H1 (cell line): ENCODE measurements around the gene FOXF1. TPM values are rescaled to one million over a fixed set of nuclear protein-coding genes. Genes with fewer than 3 reads are reported as not detected.

Source experiments
- CTCF ChIA-PET: fragments of 300-600 bp; sonication (Branson Sonifier 250); formaldehyde crosslinking; loops from one replicate; lab custom pipeline; 2021; ENCODE audit not compliant: partially characterized antibody; lab: Charles Lee
- POLR2A ChIA-PET: fragments of 300-600 bp; sonication (Branson Sonifier 250); formaldehyde crosslinking; loops from one replicate; lab custom pipeline; 2021; ENCODE audit warnings: inconsistent platforms; ENCODE audit not compliant: partially characterized antibody; lab: Charles Lee
- DNase-seq, 2 experiments: peaks; one replicate each; pipeline versions ENCODE4 v3.0.0 to v3.0.0-alpha.2; 2010 to 2022; ENCODE audit warnings: low spot score in 2 of 2, low read depth in 1 of 2, mixed read lengths in 1 of 2
- FAIRE-seq: peaks from 2 replicates; lab custom pipeline; 2011; peaks lifted over from hg19 to GRCh38; lab: Jason Lieb, UNC
- H2AFZ ChIP-seq: 2 replicates; pipeline ENCODE4 v1.8.1; 2012; ENCODE audit warnings: low read length, inconsistent platforms
- H2AK5ac ChIP-seq: 2 replicates; pipeline ENCODE4 v1.6.1; 2013; ENCODE audit warnings: low read depth, low read length
- H2BK120ac ChIP-seq: replicated peaks from 2 replicates; pipeline ENCODE3; 2013; ENCODE audit warnings: low read depth, low read length, inconsistent platforms
- H2BK12ac ChIP-seq: 2 replicates; pipeline ENCODE4 v1.6.1; 2013; ENCODE audit warnings: low read depth, low read length
- H2BK15ac ChIP-seq: 2 replicates; pipeline ENCODE4 v1.6.1; 2013; ENCODE audit warnings: low read length
- H2BK20ac ChIP-seq: 2 replicates; pipeline ENCODE4 v1.6.1; 2013; ENCODE audit warnings: low read length
- H2BK5ac ChIP-seq: 2 replicates; pipeline ENCODE4 v1.6.1; 2013; ENCODE audit warnings: low read depth, low read length
- H3K14ac ChIP-seq: 2 replicates; pipeline ENCODE4 v1.6.1; 2013; ENCODE audit warnings: inconsistent platforms; ENCODE audit not compliant: insufficient read length
- H3K18ac ChIP-seq: 2 replicates; pipeline ENCODE4 v1.6.1; 2013; ENCODE audit warnings: low read length; ENCODE audit errors: extremely low read depth
- H3K23ac ChIP-seq: 2 replicates; pipeline ENCODE4 v1.6.1; 2013; ENCODE audit warnings: inconsistent platforms; ENCODE audit not compliant: insufficient read length
- H3K23me2 ChIP-seq: 2 replicates; pipeline ENCODE4 v1.6.1; 2013; ENCODE audit warnings: low read depth, low read length
- H3K27ac ChIP-seq: 2 replicates; pipeline ENCODE4 v1.6.1; 2011; ENCODE audit warnings: low read depth, low read length, inconsistent platforms
- H3K27me3 ChIP-seq, 4 experiments: replicated peaks in 1 of 4; 1 replicate in 1 of 4; 2 replicates in 3 of 4; pipeline versions ENCODE4 v1.6.1 to v1.8.1; 2011 to 2013; ENCODE audit warnings: low read length in 3 of 4, mild to moderate bottlenecking in 3 of 4, inconsistent platforms in 2 of 4, mixed read lengths in 2 of 4, moderate library complexity in 1 of 4; ENCODE audit not compliant: control insufficient read depth in 3 of 4, insufficient read depth in 3 of 4; ENCODE audit errors: extremely low read depth in 1 of 4
- H3K36me3 ChIP-seq, 4 experiments: 2 replicates each; pipeline versions ENCODE4 v1.6.1 to v1.8.1; 2011 to 2013; ENCODE audit warnings: mild to moderate bottlenecking in 4 of 4, low read length in 3 of 4, moderate library complexity in 2 of 4, control low read depth in 1 of 4, inconsistent platforms in 1 of 4; ENCODE audit not compliant: insufficient read depth in 4 of 4, control insufficient read depth in 2 of 4
- H3K4ac ChIP-seq: replicated peaks from 2 replicates; pipeline ENCODE3; 2013; ENCODE audit warnings: low read length, low read depth, mixed read lengths, inconsistent platforms; ENCODE audit not compliant: insufficient read length
- H3K4me1 ChIP-seq, 4 experiments: replicated peaks in 1 of 4; 1 replicate in 1 of 4; 2 replicates in 3 of 4; pipeline versions ENCODE4 v1.6.1 to v1.8.1; 2011 to 2013; ENCODE audit warnings: low read length in 3 of 4, inconsistent platforms in 2 of 4, mixed read lengths in 1 of 4; ENCODE audit not compliant: insufficient read depth in 4 of 4, control insufficient read depth in 3 of 4
- H3K4me2 ChIP-seq, 2 experiments: 2 replicates each; pipeline versions ENCODE4 v1.6.1 to v1.8.1; 2011 to 2013; ENCODE audit warnings: low read depth in 2 of 2, low read length in 2 of 2, control low read depth in 1 of 2, inconsistent platforms in 1 of 2, mild to moderate bottlenecking in 1 of 2; ENCODE audit not compliant: insufficient read depth in 1 of 2
- H3K4me3 ChIP-seq, 4 experiments: fragments of 200-600, 300-600 bp in 1 of 4; sonication (generic), shearing (Covaris generic), sonication (Bioruptor Twin) in 1 of 4; 2 replicates each; pipeline versions ENCODE4 v1.5.1 to v1.8.1; 2011 to 2016; ENCODE audit warnings: low read length in 4 of 4, low read depth in 3 of 4, control low read depth in 2 of 4, inconsistent platforms in 2 of 4, mild to moderate bottlenecking in 2 of 4, mixed read lengths in 1 of 4, moderate library complexity in 1 of 4; ENCODE audit not compliant: insufficient read depth in 2 of 4; ENCODE audit errors: extremely low read depth in 1 of 4
- H3K56ac ChIP-seq: replicated peaks from 2 replicates; pipeline ENCODE3; 2013; ENCODE audit warnings: low read depth, mild to moderate bottlenecking, mixed read lengths, low read length, inconsistent platforms; ENCODE audit not compliant: insufficient read length
- H3K79me1 ChIP-seq: 2 replicates; pipeline ENCODE4 v1.6.1; 2013; ENCODE audit warnings: low read depth, low read length, control low read depth
- H3K79me2 ChIP-seq, 2 experiments: 2 replicates each; pipeline versions ENCODE4 v1.6.1 to v1.8.1; 2012 to 2013; ENCODE audit warnings: low read length in 2 of 2, mild to moderate bottlenecking in 2 of 2, inconsistent platforms in 1 of 2; ENCODE audit not compliant: insufficient read depth in 2 of 2, control insufficient read depth in 1 of 2
- H3K9ac ChIP-seq, 4 experiments: replicated peaks in 1 of 4; 1 replicate in 1 of 4; 2 replicates in 3 of 4; pipeline versions ENCODE4 v1.6.1 to v1.8.1; 2011 to 2013; ENCODE audit warnings: low read depth in 3 of 4, low read length in 3 of 4, control low read depth in 2 of 4, mild to moderate bottlenecking in 2 of 4, moderate library complexity in 2 of 4, inconsistent platforms in 1 of 4; ENCODE audit errors: extremely low read depth in 1 of 4
- H3K9me3 ChIP-seq, 2 experiments: 2 replicates each; pipeline versions ENCODE4 v1.6.1 to v1.8.1; 2012 to 2013; ENCODE audit warnings: mild to moderate bottlenecking in 2 of 2, moderate library complexity in 2 of 2, control low read depth in 1 of 2, inconsistent platforms in 1 of 2, low read depth in 1 of 2, low read length in 1 of 2, mixed read lengths in 1 of 2; ENCODE audit not compliant: insufficient read depth in 2 of 2
- H4K20me1 ChIP-seq, 2 experiments: replicated peaks in 1 of 2; 2 replicates each; pipeline versions ENCODE3 to v1.8.1; 2011 to 2013; ENCODE audit warnings: inconsistent platforms in 2 of 2, low read length in 2 of 2, mild to moderate bottlenecking in 1 of 2; ENCODE audit not compliant: insufficient read depth in 2 of 2, control insufficient read depth in 1 of 2
- H4K5ac ChIP-seq: 2 replicates; pipeline ENCODE4 v1.6.1; 2013; ENCODE audit warnings: low read length, low read depth, mixed read lengths, inconsistent platforms; ENCODE audit not compliant: insufficient read length
- H4K8ac ChIP-seq: 2 replicates; pipeline ENCODE4 v1.8.0; 2013; ENCODE audit warnings: mild to moderate bottlenecking, moderate library complexity, low read length, inconsistent platforms; ENCODE audit not compliant: insufficient read depth; ENCODE audit errors: extremely low read depth
- H4K91ac ChIP-seq: replicated peaks from 2 replicates; pipeline ENCODE3; 2013; ENCODE audit warnings: low read length, mixed read lengths, inconsistent platforms; ENCODE audit not compliant: insufficient read length
- ATF2 ChIP-seq: IDR thresholded peaks from 2 replicates; pipeline ENCODE4 v1.6.1; 2012; ENCODE audit warnings: low read length, inconsistent platforms
- BACH1 ChIP-seq: IDR thresholded peaks from 2 replicates; pipeline ENCODE4 v1.6.1; 2012; ENCODE audit warnings: low read length, improper control_type of control experiment
- EZH2 ChIP-seq: fragments of 200-600 bp; sonication (generic); IDR thresholded peaks from 2 replicates; pipeline ENCODE4 v1.7.1; 2012; ENCODE audit warnings: low read depth, mild to moderate bottlenecking, moderate library complexity, low read length, inconsistent platforms; ENCODE audit not compliant: severe bottlenecking
- HDAC2 ChIP-seq, 2 experiments: fragments of 300-600 bp in 1 of 2; sonication (generic) in 1 of 2; IDR thresholded peaks; 2 replicates each; pipeline ENCODE4 v1.6.1; 2011 to 2012; ENCODE audit warnings: low read depth in 2 of 2, low read length in 2 of 2, mild to moderate bottlenecking in 2 of 2, moderate library complexity in 2 of 2, borderline replicate concordance in 1 of 2, inconsistent platforms in 1 of 2
- JUND ChIP-seq: IDR thresholded peaks from 2 replicates; pipeline ENCODE4 v1.6.1; 2011; ENCODE audit warnings: mild to moderate bottlenecking, improper control_type of control experiment, low read length
- KDM1A ChIP-seq: fragments of 200-600, 300-600 bp; sonication (generic); IDR thresholded peaks from 2 replicates; pipeline ENCODE4 v1.7.1; 2016; ENCODE audit warnings: mild to moderate bottlenecking, low read length, borderline replicate concordance
- KDM5A ChIP-seq: fragments of 200-600 bp; IDR thresholded peaks from 2 replicates; pipeline ENCODE4 v1.7.1; 2012; ENCODE audit warnings: mild to moderate bottlenecking, low read length, inconsistent platforms, mixed read lengths
- RNF2 ChIP-seq: fragments of 200-900, 300-1000 bp; sonication (generic); IDR thresholded peaks from 2 replicates; pipeline ENCODE4 v1.7.1; 2016; ENCODE audit warnings: borderline replicate concordance, low read depth, mild to moderate bottlenecking, antibody characterized with exemption, low read length; ENCODE audit not compliant: poor library complexity, severe bottlenecking; ENCODE audit errors: missing control alignments
- SAP30 ChIP-seq: fragments of 300-600 bp; sonication (generic); IDR thresholded peaks from 2 replicates; pipeline ENCODE4 v1.7.1; 2012; ENCODE audit warnings: low read length, moderate library complexity, mild to moderate bottlenecking, inconsistent platforms; ENCODE audit not compliant: insufficient read depth, insufficient replicate concordance
- SIX5 ChIP-seq: IDR thresholded peaks from 2 replicates; pipeline ENCODE4 v1.6.1; 2011; ENCODE audit warnings: mild to moderate bottlenecking, low read depth, low read length
- TBP ChIP-seq: IDR thresholded peaks from 2 replicates; pipeline ENCODE4 v1.6.1; 2011; ENCODE audit warnings: low read depth, low read length, improper control_type of control experiment
- ZNF274 ChIP-seq: IDR thresholded peaks from 2 replicates; pipeline ENCODE4 v1.7.0; 2012; ENCODE audit warnings: low read length, borderline replicate concordance; ENCODE audit errors: extremely low read depth
- WGBS, 2 experiments: shearing (Covaris generic) in 1 of 2; methylation state at CpG; one replicate each; pipeline versions ENCODE4 v1.1.6 to v1.1.7; 2013 to 2015; ENCODE audit warnings: low lambda C conversion rate in 2 of 2, mixed read lengths in 2 of 2, inconsistent platforms in 1 of 2, low coverage in 1 of 2, missing lambda C conversion rate in 1 of 2; ENCODE audit not compliant: insufficient replicate concordance in 2 of 2, insufficient coverage in 1 of 2, insufficient read length in 1 of 2; ENCODE audit errors: extremely low coverage in 1 of 2, missing lambda C conversion rate in 1 of 2; 5-methylcytosine and 5-hydroxymethylcytosine counted together
- polyA plus RNA-seq, 7 experiments: library from polyadenylated mRNA; depleted of rRNA in 3 of 7; stranded (reverse) in 5 of 7; unstranded in 2 of 7; fragments of >200 nt in 5 of 7; fragments of 200-250 nt in 2 of 7; gene quantifications; 1 replicate in 5 of 7; 2 replicates in 1 of 7; 4 replicates in 1 of 7; pipeline versions ENCODE4 v1.2.1 to v1.2.3, GENCODE V29; 2011 to 2013; ENCODE audit warnings: missing spikeins in 2 of 7, mixed read lengths in 2 of 7
- total RNA-seq: library from RNA; stranded (reverse); fragmentation: NEBNext Ultra II Directional; extraction: Animal tissue kit (Norgen Biotek cat#: 25700); gene quantifications from 2 replicates; pipeline ENCODE4 v1.2.1, GENCODE V29; 2021

FOXF1 gene
- total and polyA plus RNA-seq, 2 of the 8 experiments (the other 6 are each of a cell fraction or from before 2014, with no cell fraction given): 0.02 TPM; not detected in 1

DNA sequence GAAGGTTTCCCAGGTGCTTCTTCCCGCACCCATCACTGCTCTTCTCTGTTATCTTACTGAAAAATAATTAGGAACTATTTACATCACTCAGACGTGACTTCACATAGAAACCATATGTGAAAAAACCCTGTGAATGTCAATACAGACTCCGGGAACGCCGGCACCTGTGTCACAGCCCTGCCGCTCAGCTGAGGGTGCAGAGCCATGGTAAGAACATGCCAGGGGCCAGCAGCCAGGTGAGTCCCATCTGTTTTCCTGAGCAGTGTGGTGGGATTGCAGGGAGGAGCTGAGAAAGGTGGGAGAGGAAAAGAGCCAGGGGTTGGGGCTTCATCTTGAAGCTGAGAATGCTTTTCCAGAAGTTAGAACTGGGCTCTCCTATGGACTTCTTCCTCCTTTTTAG is 13.7 kb downstream of the FOXF1 start:
- H3K79me1 ChIP-seq: no peaks in the 10 kb centered on the region
- no peak overlapping the region for H3K23ac ChIP-seq
- H4K20me1 ChIP-seq: peaks cover 0 to 3% of the 10 kb centered on the region in 2 experiments
- POLR2A ChIA-PET: no interaction called here
- CTCF ChIA-PET: no interaction called here
- no peak overlapping the region for H3K4me2 ChIP-seq
- no peak overlapping the region for H2BK15ac ChIP-seq
- no peak overlapping the region for H4K5ac ChIP-seq
- no peak for DNase-seq
- no peak overlapping the region for H3K9ac ChIP-seq
- no peak overlapping the region for H4K91ac ChIP-seq
- peaks cover 5 to 13% (median 7%) of the 10 kb centered on the region in 4 experiments for H3K27me3 ChIP-seq
- no peak overlapping the region for H4K8ac ChIP-seq
- H2BK120ac ChIP-seq: no peak overlapping the region
- no peaks in the 10 kb centered on the region for H3K36me3 ChIP-seq
- no peak overlapping the region for H2BK5ac ChIP-seq
- H3K56ac ChIP-seq: no peak overlapping the region
- H2AFZ ChIP-seq: no peak overlapping the region
- H3K18ac ChIP-seq: no peak overlapping the region
- no peak overlapping the region for H2BK20ac ChIP-seq
- no peak overlapping the region for H3K14ac ChIP-seq
- H3K9me3 ChIP-seq: peaks cover 3 to 12% of the 10 kb centered on the region in 2 experiments; a peak in 2 of 4 replicates
- no peak overlapping the region for H3K4me3 ChIP-seq
- no peaks in the 10 kb centered on the region for H3K4me1 ChIP-seq
- H2BK12ac ChIP-seq: no peak overlapping the region
- no peak for FAIRE-seq
- H3K79me2 ChIP-seq: no peaks in the 10 kb centered on the region
- H3K27ac ChIP-seq: no peak overlapping the region
- no peaks in the 10 kb centered on the region for H3K23me2 ChIP-seq
- no peak overlapping the region for H2AK5ac ChIP-seq
- H3K4ac ChIP-seq: no peak overlapping the region
- WGBS, 2 experiments: 90% methylated on average over 6 of the region's 6 CpGs; no CpG with 5 or more reads in 1 of the 2 experiments
- TF ChIP-seq EZH2: no peak
- no peak for TF ChIP-seq KDM5A
- no peak for TF ChIP-seq KDM1A
- no peak for TF ChIP-seq RNF2
- no peak for TF ChIP-seq ATF2
- no peak for TF ChIP-seq ZNF274
- no peak for TF ChIP-seq TBP
- no peak for TF ChIP-seq JUND
- no peak for TF ChIP-seq BACH1
- no peak for TF ChIP-seq SIX5
- TF ChIP-seq SAP30: no peak
- TF ChIP-seq HDAC2 (IDR thresholded peaks at IDR 0.05; ENCODE audit: borderline replicate concordance in 1 of 2, low read depth in 2 of 2, low read length in 2 of 2): no peak
